ENCODE measurements around the gene XPC. TPM values are rescaled to one million over a fixed set of nuclear protein-coding genes. Genes with fewer than 3 reads are reported as not detected.

Gene XPC
- total RNA-seq, 2 donors from 2014 or later, result 33.2 to 34.9 TPM

DNA sequence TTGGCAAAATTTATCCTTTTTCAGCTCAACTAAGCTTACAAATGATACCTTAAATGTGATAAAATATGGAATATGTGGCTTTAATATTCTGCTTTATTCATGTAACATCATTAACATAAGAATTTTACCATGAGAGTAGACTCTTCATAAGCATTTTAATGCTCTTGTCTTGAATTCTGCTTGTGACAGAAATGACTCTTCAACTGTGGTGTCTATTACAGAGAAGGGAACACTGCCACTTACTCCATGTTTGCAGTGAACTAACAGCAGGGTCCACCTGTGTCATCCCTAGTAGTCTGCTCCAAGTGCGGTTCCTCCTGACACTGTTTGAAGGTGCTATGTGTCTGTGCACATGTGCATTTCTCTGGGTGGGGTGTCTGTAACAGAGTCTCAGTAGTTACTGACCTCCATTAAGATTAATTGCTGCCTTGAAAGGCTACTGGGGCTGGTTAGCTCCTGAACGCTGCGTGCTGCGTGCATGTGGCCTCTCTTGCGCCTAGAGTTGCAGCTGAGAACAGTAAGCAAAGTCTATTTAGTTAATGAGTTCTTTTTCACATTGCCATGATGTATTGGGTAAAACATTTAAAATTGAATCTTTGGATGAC, 8.6 kb upstream of the XPC start:
- WGBS, 2 donors, result 91 to 97% methylated on average over 5 of the region's 5 CpGs
- ATAC-seq, result no peak

DNA sequence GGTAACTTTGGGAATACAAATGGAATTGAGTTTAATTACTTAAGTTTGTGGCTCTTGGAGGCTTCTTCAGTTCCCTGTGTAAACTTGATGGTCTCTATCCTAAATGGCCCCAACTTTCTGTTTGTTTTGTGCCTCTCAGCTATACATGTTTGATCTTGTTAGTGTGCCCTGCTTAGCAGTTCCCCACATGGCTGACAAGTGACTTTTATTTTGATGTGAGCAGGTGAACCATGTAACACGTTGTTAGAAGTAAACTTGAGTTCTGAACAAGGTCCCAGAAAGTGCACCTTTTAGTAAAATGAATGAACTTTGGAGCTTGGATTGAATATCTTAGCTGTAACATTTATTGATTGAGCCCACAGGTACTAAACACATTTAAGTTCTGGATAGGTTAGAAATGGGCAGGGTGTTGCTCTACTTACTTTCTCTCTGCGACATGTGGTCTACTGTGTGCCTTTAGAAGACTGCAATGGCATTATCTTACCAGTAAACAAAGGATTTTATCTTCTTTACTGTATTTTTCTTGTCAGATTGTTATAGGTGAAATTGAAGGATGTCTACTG, 4.7 kb upstream of the XPC start:
- TF ChIP-seq POLR2A (IDR thresholded peaks at IDR 0.05), result no peak
- TF ChIP-seq, protein P1, sequence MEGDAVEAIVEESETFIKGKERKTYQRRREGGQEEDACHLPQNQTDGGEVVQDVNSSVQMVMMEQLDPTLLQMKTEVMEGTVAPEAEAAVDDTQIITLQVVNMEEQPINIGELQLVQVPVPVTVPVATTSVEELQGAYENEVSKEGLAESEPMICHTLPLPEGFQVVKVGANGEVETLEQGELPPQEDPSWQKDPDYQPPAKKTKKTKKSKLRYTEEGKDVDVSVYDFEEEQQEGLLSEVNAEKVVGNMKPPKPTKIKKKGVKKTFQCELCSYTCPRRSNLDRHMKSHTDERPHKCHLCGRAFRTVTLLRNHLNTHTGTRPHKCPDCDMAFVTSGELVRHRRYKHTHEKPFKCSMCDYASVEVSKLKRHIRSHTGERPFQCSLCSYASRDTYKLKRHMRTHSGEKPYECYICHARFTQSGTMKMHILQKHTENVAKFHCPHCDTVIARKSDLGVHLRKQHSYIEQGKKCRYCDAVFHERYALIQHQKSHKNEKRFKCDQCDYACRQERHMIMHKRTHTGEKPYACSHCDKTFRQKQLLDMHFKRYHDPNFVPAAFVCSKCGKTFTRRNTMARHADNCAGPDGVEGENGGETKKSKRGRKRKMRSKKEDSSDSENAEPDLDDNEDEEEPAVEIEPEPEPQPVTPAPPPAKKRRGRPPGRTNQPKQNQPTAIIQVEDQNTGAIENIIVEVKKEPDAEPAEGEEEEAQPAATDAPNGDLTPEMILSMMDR (IDR thresholded peaks at IDR 0.05), result no peak
- DNase-seq (no peak), ATAC-seq (no peak)
- peaks cover 9% of the 10 kb centered on the region for H3K4me1 ChIP-seq
- H3K36me3 ChIP-seq (replicated peaks in 1 of 2; ENCODE audit: insufficient read depth in 1 of 2, low read depth in 2 of 2), result peaks cover 0 to 10% of the 10 kb centered on the region in 2 donors
- H3K27me3 ChIP-seq, result no peaks in the 10 kb centered on the region
- 50 to 56% methylated on average over 2 of the region's 2 CpGs for WGBS, 2 donors
- H3K4me3 ChIP-seq, result no peak overlapping the region
- no peak overlapping the region for H3K27ac ChIP-seq
- H3K9me3 ChIP-seq, result no peaks in the 10 kb centered on the region
- intact Hi-C loops (cut with DNase I), result no loop called here

More for the DNA sequence above, 8.6 kb upstream of the XPC start:
- no peak for DNase-seq
- Histone ChIP-seq H3K27ac (no peak overlapping the region), H3K27me3 (no peaks in the 10 kb centered on the region), H3K36me3 (replicated peaks in 1 of 2; ENCODE audit: insufficient read depth in 1 of 2, low read depth in 2 of 2) (peaks cover 0 to 10% of the 10 kb centered on the region in 2 donors), H3K4me3 (no peak overlapping the region), H3K9me3 (no peaks in the 10 kb centered on the region), H3K4me1 (no peaks in the 10 kb centered on the region)
- intact Hi-C loops (cut with DNase I), result no loop called here
- no peak for TF ChIP-seq POLR2A (IDR thresholded peaks at IDR 0.05)
- TF ChIP-seq, protein P1 (IDR thresholded peaks at IDR 0.05), result no peak

DNA sequence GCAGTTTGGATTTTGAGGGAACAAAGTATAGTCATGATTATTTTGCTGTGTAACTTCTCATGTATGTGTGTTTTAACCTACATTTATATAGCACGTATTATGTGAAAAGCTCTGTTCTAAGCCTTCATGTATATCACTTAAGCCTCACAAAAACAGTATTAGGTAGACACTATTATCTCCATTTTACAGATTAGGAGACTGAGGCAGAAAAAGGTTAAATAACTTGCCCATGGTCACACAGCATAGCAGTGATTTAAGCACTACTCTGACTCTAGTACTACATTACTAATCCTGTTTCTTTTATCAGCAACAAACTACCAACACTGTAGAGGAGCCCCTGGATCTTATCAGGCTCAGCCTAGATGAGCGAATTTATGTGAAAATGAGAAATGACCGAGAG, 2.9 kb upstream of the XPC start:
- 95 to 97% methylated on average over 3 of the region's 3 CpGs for WGBS, 2 donors
- peaks cover 0 to 10% of the 10 kb centered on the region in 2 donors for H3K36me3 ChIP-seq (replicated peaks in 1 of 2; ENCODE audit: insufficient read depth in 1 of 2, low read depth in 2 of 2)
- TF ChIP-seq POLR2A (IDR thresholded peaks at IDR 0.05), result no peak
- TF ChIP-seq, protein P1 (IDR thresholded peaks at IDR 0.05), result no peak

DNA sequence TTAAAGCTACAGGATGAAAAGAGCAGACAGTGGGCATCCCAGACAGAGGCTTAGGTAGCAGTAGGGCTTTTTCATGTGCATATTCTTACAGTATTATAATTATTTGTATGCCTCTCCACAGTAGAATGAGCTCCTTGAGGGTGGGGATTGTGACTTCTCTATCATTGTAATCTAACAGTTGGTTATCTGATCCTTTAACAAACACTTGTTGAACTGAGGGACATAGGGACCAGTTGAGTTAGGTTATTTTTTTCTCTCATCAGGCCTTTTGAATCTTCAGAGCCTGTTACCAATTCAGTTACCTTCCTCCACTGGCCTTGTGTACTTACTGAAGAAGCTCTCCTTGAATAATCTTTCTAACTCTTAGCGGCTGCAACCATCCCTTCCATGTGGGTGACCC, 1.4 kb upstream of the XPC start:
- WGBS, 2 donors, result 96 to 100% methylated on average over 1 of the region's 1 CpG
- TF ChIP-seq, protein P1 (IDR thresholded peaks at IDR 0.05), result no peak
- no peak for TF ChIP-seq POLR2A (IDR thresholded peaks at IDR 0.05)
- no peak for DNase-seq
- peaks cover 0 to 6% of the 10 kb centered on the region in 2 donors for H3K36me3 ChIP-seq (replicated peaks in 1 of 2; ENCODE audit: insufficient read depth in 1 of 2, low read depth in 2 of 2)
- no peak overlapping the region for H3K27ac ChIP-seq
- no peak for ATAC-seq
- peaks cover 39% of the 10 kb centered on the region for H3K4me1 ChIP-seq
- H3K27me3 ChIP-seq, result no peaks in the 10 kb centered on the region
- H3K9me3 ChIP-seq, result no peaks in the 10 kb centered on the region
- H3K4me3 ChIP-seq, result no peak overlapping the region
- intact Hi-C loops (cut with DNase I), result no loop called here

More for the DNA sequence above, 2.9 kb upstream of the XPC start:
- ATAC-seq (no peak), DNase-seq (no peak)
- H3K9me3 ChIP-seq, result no peaks in the 10 kb centered on the region
- H3K27ac ChIP-seq, result no peak overlapping the region
- intact Hi-C loops (cut with DNase I), result no loop called here
- no peak overlapping the region for H3K4me3 ChIP-seq
- peaks cover 24% of the 10 kb centered on the region for H3K4me1 ChIP-seq
- H3K27me3 ChIP-seq, result no peaks in the 10 kb centered on the region

DNA sequence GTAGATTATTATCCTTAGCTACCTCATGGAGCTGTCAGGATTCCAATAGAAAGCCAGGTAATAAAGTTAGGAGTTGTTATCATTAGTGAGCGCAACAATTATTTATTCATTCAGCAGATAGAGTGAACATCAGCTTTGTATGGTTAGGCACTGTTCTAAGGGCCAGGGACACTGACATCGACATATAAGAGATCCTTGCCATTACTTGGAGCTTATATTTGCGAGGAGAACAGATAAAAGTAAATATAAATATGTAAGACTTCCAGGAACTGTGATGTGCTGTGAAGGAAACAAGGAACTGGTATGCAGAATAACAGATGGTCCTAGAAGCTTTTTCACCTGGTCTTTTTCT, 689 bp upstream of the XPC start:
- intact Hi-C loops (cut with DNase I), result no loop called here
- Histone ChIP-seq H3K27me3 (no peaks in the 10 kb centered on the region), H3K27ac (peak overlapping the region; percentile 69 to 94 (median 84)), H3K9me3 (no peaks in the 10 kb centered on the region), H3K4me1 (peaks cover 41% of the 10 kb centered on the region), H3K36me3 (replicated peaks in 1 of 2; ENCODE audit: insufficient read depth in 1 of 2, low read depth in 2 of 2) (peaks cover 0 to 5% of the 10 kb centered on the region in 2 donors), H3K4me3 (peak overlapping the region; percentile 41 to 74)
- WGBS, 2 donors, result 1 to 5% methylated on average over 3 of the region's 3 CpGs
- DNase-seq (no peak), ATAC-seq (no peak)
- TF ChIP-seq, protein P1 (IDR thresholded peaks at IDR 0.05), result no peak
- TF ChIP-seq POLR2A (IDR thresholded peaks at IDR 0.05), result no peak
